H9 (cell line): ENCODE data around the gene SNX30. TPM values are rescaled to one million over a fixed set of nuclear protein-coding genes. Genes with fewer than 3 reads are reported as not detected.

Experiments used
- DNase-seq: peaks from one replicate; pipeline ENCODE4 v3.0.0-alpha.2; 2017
- H2AFZ ChIP-seq: one replicate; pipeline ENCODE4 v1.6.1; 2013; ENCODE audit warnings: mild to moderate bottlenecking, low read length, control low read depth, moderate library complexity
- H2AK5ac ChIP-seq: 2 replicates; pipeline ENCODE4 v1.6.1; 2013; ENCODE audit warnings: low read length, control low read depth, mixed read lengths; ENCODE audit not compliant: insufficient read length
- H2BK120ac ChIP-seq: one replicate; pipeline ENCODE4 v1.6.1; 2013; ENCODE audit warnings: low read depth, mild to moderate bottlenecking, low read length, control low read depth, inconsistent platforms; ENCODE audit not compliant: poor library complexity, severe bottlenecking
- H2BK12ac ChIP-seq: 2 replicates; pipeline ENCODE4 v1.6.1; 2013; ENCODE audit warnings: low read length, control low read depth, mixed read lengths, low read depth; ENCODE audit not compliant: insufficient read length
- H2BK15ac ChIP-seq: 2 replicates; pipeline ENCODE4 v1.6.1; 2013; ENCODE audit warnings: low read depth, low read length, control low read depth
- H2BK20ac ChIP-seq: one replicate; pipeline ENCODE4 v1.6.1; 2013; ENCODE audit warnings: low read depth, mild to moderate bottlenecking, low read length, control low read depth, inconsistent platforms; ENCODE audit not compliant: poor library complexity, severe bottlenecking
- H2BK5ac ChIP-seq: 2 replicates; pipeline ENCODE4 v1.6.1; 2013; ENCODE audit warnings: low read length, control low read depth, mixed read lengths; ENCODE audit not compliant: insufficient read length
- H3K14ac ChIP-seq: 2 replicates; pipeline ENCODE4 v1.6.1; 2013; ENCODE audit warnings: low read length, control low read depth; ENCODE audit not compliant: insufficient read depth
- H3K18ac ChIP-seq: 2 replicates; pipeline ENCODE4 v1.6.1; 2013; ENCODE audit warnings: low read depth, mild to moderate bottlenecking, mixed read lengths, low read length, control low read depth; ENCODE audit not compliant: insufficient read length
- H3K23ac ChIP-seq: 2 replicates; pipeline ENCODE4 v1.6.1; 2013; ENCODE audit warnings: low read length, control low read depth, mixed read lengths, low read depth; ENCODE audit not compliant: insufficient read length
- H3K23me2 ChIP-seq: 2 replicates; pipeline ENCODE4 v1.6.1; 2013; ENCODE audit warnings: low read depth, mild to moderate bottlenecking, mixed read lengths, low read length, control low read depth; ENCODE audit not compliant: insufficient read length, poor library complexity, severe bottlenecking
- H3K27ac ChIP-seq: 2 replicates; pipeline ENCODE4 v1.5.1; 2013; ENCODE audit warnings: low read length, control low read depth, mixed read lengths, low read depth; ENCODE audit not compliant: insufficient read length
- H3K27me3 ChIP-seq: 2 replicates; pipeline ENCODE4 v1.6.1; 2013; ENCODE audit warnings: low read length, control low read depth, inconsistent platforms; ENCODE audit not compliant: insufficient read depth
- H3K4ac ChIP-seq: 2 replicates; pipeline ENCODE4 v1.6.1; 2013; ENCODE audit warnings: low read depth, mild to moderate bottlenecking, control low read depth, inconsistent platforms, low read length, moderate library complexity
- H3K4me1 ChIP-seq: 2 replicates; pipeline ENCODE4 v1.6.1; 2013; ENCODE audit warnings: low read length, control low read depth, inconsistent platforms; ENCODE audit not compliant: insufficient read depth
- H3K4me2 ChIP-seq: 2 replicates; pipeline ENCODE4 v1.6.1; 2013; ENCODE audit warnings: low read length, control low read depth, mixed read lengths; ENCODE audit not compliant: insufficient read length, insufficient read depth
- H3K56ac ChIP-seq: 2 replicates; pipeline ENCODE4 v1.6.1; 2013; ENCODE audit warnings: low read depth, mild to moderate bottlenecking, mixed read lengths, low read length, control low read depth; ENCODE audit not compliant: insufficient read length
- H3K79me1 ChIP-seq: 2 replicates; pipeline ENCODE4 v1.6.1; 2013; ENCODE audit warnings: low read depth, mild to moderate bottlenecking, moderate library complexity, low read length, control low read depth, inconsistent platforms; ENCODE audit not compliant: insufficient read depth, poor library complexity, severe bottlenecking
- H3K79me2 ChIP-seq: 2 replicates; pipeline ENCODE4 v1.6.1; 2013; ENCODE audit warnings: low read length, control low read depth, inconsistent platforms; ENCODE audit not compliant: insufficient read depth
- H3K9ac ChIP-seq: 2 replicates; pipeline ENCODE4 v1.6.1; 2013; ENCODE audit warnings: low read length, control low read depth, mixed read lengths; ENCODE audit not compliant: insufficient read length; ENCODE audit errors: extremely low read depth
- H3K9me3 ChIP-seq: one replicate; pipeline ENCODE4 v1.6.1; 2013; ENCODE audit warnings: low read depth, low read length, inconsistent platforms; ENCODE audit not compliant: control insufficient read depth
- H3T11ph ChIP-seq: one replicate; pipeline ENCODE4 v1.6.1; 2013; ENCODE audit warnings: mild to moderate bottlenecking, low read length, control low read depth, inconsistent platforms
- H4K20me1 ChIP-seq: one replicate; pipeline ENCODE4 v1.6.1; 2013; ENCODE audit not compliant: control insufficient read depth, insufficient read length, insufficient read depth
- H4K5ac ChIP-seq: 2 replicates; pipeline ENCODE4 v1.6.1; 2013; ENCODE audit warnings: low read depth, mild to moderate bottlenecking, mixed read lengths, low read length, control low read depth; ENCODE audit not compliant: insufficient read length
- H4K8ac ChIP-seq: replicated peaks from 2 replicates; pipeline ENCODE4 v1.6.1; 2013; ENCODE audit warnings: low read length, control low read depth, mixed read lengths, low read depth; ENCODE audit not compliant: insufficient read length
- H4K91ac ChIP-seq: 2 replicates; pipeline ENCODE4 v1.6.1; 2013; ENCODE audit warnings: low read depth, mild to moderate bottlenecking, moderate library complexity, mixed read lengths, low read length, control low read depth; ENCODE audit not compliant: insufficient read length
- H3K27ac Mint-ChIP-seq, 3 experiments: 2 replicates in 2 of 3; 3 replicates in 1 of 3; pipeline ENCODE4 v1.8.0; 2020 to 2021; ENCODE audit warnings: mixed read lengths in 3 of 3, mild to moderate bottlenecking in 1 of 3, moderate library complexity in 1 of 3
- H3K27me3 Mint-ChIP-seq: 2 replicates; pipeline ENCODE4 v1.8.0; 2021; ENCODE audit warnings: low read depth, mild to moderate bottlenecking, moderate library complexity, mixed read lengths
- H3K36me3 Mint-ChIP-seq, 3 experiments: 2 replicates in 2 of 3; 3 replicates in 1 of 3; pipeline ENCODE4 v1.8.0; 2020 to 2021; ENCODE audit warnings: low read depth in 3 of 3, mixed read lengths in 3 of 3; ENCODE audit not compliant: insufficient read depth in 1 of 3
- H3K4me1 Mint-ChIP-seq, 2 experiments: 2 replicates each; pipeline ENCODE4 v1.8.0; 2020; ENCODE audit warnings: mixed read lengths in 2 of 2
- H3K4me3 Mint-ChIP-seq, 2 experiments: 2 replicates in 1 of 2; 3 replicates in 1 of 2; pipeline ENCODE4 v1.8.0; 2020 to 2021; ENCODE audit warnings: mild to moderate bottlenecking in 2 of 2, mixed read lengths in 2 of 2, moderate library complexity in 1 of 2
- H3K9me3 Mint-ChIP-seq, 2 experiments: 2 replicates in 1 of 2; 3 replicates in 1 of 2; pipeline ENCODE4 v1.8.0; 2020; ENCODE audit warnings: mild to moderate bottlenecking in 2 of 2, mixed read lengths in 2 of 2, moderate library complexity in 1 of 2
- CTCF ChIP-seq: fragments of 200-600 bp; sonication (generic); conservative IDR thresholded peaks from 3 replicates; pipeline ENCODE4 v1.8.0; 2021; ENCODE audit warnings: antibody characterized with exemption, mild to moderate bottlenecking
- WGBS: extraction: QIAGEN DNeasy Blood & Tissue Kit; methylation state at CpG from one replicate; pipeline ENCODE4 v1.1.7; 2013; ENCODE audit warnings: missing lambda C conversion rate, low lambda C conversion rate, mixed read lengths; ENCODE audit not compliant: insufficient read length; ENCODE audit errors: extremely low coverage; 5-methylcytosine and 5-hydroxymethylcytosine counted together
- total RNA-seq: library from RNA; stranded (reverse); gene quantifications from 2 replicates; pipeline ENCODE4 v1.2.1, GENCODE V29; 2021

The SNX30 gene
- total RNA-seq, 1 experiment from 2014 or later: 10.3 TPM

GRCh38 chr9:112811518-112811917 lies 61.0 kb downstream of the SNX30 start:
- no peak overlapping the region for H3K4me3 Mint-ChIP-seq
- no peak overlapping the region for H3K23ac ChIP-seq
- no peak overlapping the region for H4K91ac ChIP-seq
- no peak for TF ChIP-seq CTCF
- H3K14ac ChIP-seq: no peak overlapping the region
- peaks cover 5% of the 10 kb centered on the region; the same call in 1 of the 2 replicates for H3K79me2 ChIP-seq
- H3K23me2 ChIP-seq: no peaks in the 10 kb centered on the region
- H3T11ph ChIP-seq: no peak overlapping the region
- no peak overlapping the region for H2BK5ac ChIP-seq
- no peaks in the 10 kb centered on the region for H3K9me3 Mint-ChIP-seq
- H3K4me1 ChIP-seq: peaks cover 7% of the 10 kb centered on the region; the same call in 1 of the 2 replicates
- no peak overlapping the region for H2BK120ac ChIP-seq
- no peak overlapping the region for H2BK12ac ChIP-seq
- no peak overlapping the region for H3K56ac ChIP-seq
- no peaks in the 10 kb centered on the region for H3K27me3 Mint-ChIP-seq
- H3K27ac ChIP-seq: no peak overlapping the region
- no peaks in the 10 kb centered on the region for H3K27me3 ChIP-seq
- no peak overlapping the region for H2AK5ac ChIP-seq
- H3K9me3 ChIP-seq: no peaks in the 10 kb centered on the region
- no peak overlapping the region for H2BK20ac ChIP-seq
- no peak overlapping the region for H4K5ac ChIP-seq
- no CpG with 5 or more reads among the region's 6 CpGs for WGBS
- no peak overlapping the region for H2AFZ ChIP-seq
- H3K4ac ChIP-seq: no peak overlapping the region
- no peak overlapping the region for H3K18ac ChIP-seq
- H4K20me1 ChIP-seq: peaks cover 3% of the 10 kb centered on the region
- peaks cover 0 to 10% (median 5%) of the 10 kb centered on the region in 3 experiments; a peak in 1 of 7 replicates for H3K36me3 Mint-ChIP-seq
- no peak for DNase-seq
- H4K8ac ChIP-seq: no peak overlapping the region
- no peak overlapping the region for H3K27ac Mint-ChIP-seq
- no peaks in the 10 kb centered on the region for H3K79me1 ChIP-seq
- H3K4me1 Mint-ChIP-seq: no peaks in the 10 kb centered on the region
- no peak overlapping the region for H2BK15ac ChIP-seq
- no peak overlapping the region for H3K4me2 ChIP-seq
- H3K9ac ChIP-seq: no peak overlapping the region
